HG02840 (cell line): ENCODE data around the gene USP22.

Experiments used
- ATAC-seq: cut with Tn5 transposase; IDR thresholded peaks from one replicate; pipeline ENCODE4 v1.9.1; 2021; ENCODE audit warnings: mild to moderate bottlenecking, moderate library complexity, moderate number of reproducible peaks; ENCODE audit not compliant: unreplicated experiment, low FRiP score

The USP22 gene

DNA sequence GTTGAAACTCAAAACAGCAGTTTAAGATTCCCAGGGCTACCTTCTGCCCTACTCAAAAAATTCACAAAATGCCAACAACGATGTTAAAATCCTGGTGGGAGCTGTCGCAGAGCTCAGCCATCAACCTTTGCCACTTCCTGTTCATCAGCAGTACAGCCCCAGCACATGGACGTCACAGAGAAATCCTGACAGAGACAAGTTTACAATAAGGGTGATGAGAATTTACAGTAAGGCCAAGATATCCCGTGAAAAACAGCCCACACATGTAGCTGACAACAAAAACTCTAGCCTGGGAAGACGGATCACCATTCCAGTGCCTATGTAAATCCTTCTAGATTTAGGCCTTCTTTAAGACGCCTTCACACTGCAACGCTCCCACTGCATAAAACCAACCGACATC lies 18.8 kb downstream of the USP22 start:
- no peak for ATAC-seq

DNA sequence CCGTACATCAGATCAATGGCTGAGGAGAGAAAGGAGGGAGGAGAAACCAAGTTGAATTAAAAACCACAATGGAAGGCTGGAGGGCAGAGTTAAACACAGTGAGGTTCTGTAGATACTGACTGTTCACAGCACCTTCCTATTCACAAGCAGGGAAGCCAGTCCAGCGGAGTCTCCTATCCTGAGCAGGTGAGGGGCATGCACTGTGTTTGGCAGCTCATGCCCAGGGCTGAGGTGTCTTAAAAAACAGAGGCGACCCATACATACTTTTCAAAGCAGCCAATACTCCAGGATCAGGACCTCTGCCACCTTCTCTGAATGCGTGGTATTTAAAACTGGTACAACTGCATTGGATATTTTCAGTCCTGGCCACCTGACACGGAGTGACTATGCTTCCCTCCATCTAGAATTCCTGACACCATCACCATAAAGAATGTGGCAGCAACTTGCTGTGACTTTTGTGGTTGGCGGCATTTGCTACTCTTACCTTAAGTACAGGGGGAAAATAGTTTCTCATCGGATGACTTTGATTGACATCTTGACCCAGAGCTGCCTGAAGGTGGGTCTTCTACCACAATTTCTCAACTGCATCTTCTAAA lies 21.5 kb downstream of the USP22 start:
- ATAC-seq = no peak

DNA sequence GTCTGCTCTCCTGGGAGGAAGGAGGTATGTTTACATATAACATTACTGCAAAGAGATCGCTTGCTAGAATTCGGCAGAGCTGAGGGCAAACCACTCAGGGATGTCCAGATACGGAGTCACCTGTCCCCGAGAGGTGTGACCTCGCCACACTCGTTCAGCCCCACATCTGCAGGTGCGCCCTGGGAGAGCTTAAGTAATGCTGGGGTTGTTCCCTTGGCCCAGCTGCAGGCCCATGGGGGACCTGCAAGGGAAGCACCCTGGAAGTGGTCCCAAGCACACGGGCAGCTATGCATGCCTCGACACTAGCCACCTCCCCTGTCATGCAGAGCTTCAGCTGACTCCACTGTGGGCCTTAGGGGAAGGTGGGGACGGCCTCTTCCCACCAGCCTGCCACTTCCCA lies 22.2 kb downstream of the USP22 start:
- ATAC-seq = no peak

DNA sequence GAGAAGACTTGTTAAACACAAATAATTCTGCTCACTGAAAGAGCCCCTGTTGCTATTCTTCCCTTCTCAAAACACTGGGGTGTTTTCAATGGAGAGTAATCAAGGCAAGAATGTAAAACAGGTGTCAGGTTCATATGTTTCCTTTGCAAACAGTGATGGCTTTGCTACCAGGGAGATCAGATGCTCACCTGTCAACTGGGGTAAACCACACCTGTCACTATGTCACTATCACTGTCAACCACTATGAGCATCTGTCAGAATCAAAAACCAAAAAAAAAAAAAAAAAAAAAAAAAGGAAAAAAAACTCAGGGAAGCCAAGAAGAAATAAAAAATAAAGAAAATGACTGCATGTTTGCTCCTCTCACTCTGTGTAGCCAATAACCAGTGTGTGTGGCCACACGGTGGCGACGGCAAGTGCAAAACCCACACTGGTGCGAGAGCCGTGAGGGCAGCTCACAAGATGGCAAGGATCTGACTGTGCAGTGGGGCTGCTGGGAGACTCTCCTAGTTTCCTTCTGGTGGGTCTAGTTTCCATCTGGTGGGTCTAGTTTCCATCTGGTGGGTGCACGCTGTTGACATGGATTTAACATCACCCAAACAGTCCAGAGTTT lies 22.7 kb downstream of the USP22 start:
- no peak for ATAC-seq

DNA sequence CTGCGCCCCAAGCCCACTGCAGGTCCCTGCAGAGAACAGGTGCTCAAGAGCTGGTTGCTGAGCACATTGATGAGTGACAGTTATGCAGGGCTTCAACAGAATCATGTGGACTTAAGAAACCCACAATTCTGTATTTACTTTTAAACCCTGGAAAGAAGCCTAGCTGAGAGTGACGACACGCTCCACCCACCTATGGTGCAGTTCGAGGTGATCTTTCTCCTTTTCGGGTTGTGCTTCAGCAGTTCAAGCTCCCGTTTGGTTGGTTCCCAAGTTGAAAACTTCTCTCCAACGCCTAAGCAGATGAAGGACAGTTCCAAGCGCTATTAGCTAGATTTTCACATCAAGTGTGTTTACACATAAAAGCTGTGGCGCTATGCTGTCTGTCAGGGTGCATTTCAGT lies 23.9 kb downstream of the USP22 start:
- ATAC-seq = no peak

DNA sequence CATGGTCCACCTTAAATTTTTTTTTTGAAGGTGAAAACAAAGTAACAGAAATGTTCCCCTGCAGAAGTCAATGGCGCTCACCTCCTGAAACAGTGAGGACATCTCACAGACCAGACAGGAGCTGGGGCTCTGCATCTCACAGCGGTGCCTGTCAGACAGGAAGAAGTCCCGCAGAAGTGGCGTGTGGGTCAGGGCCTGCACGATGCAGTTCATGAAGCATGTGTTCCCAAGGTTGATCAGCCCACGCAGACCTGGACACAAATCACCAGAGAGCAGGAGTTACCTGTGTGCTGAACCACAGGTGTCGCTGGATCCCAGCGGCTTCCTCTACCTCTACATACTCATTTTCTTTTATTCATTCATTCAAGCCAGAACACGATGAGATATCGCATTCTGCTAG lies 24.9 kb downstream of the USP22 start:
- ATAC-seq = no peak

DNA sequence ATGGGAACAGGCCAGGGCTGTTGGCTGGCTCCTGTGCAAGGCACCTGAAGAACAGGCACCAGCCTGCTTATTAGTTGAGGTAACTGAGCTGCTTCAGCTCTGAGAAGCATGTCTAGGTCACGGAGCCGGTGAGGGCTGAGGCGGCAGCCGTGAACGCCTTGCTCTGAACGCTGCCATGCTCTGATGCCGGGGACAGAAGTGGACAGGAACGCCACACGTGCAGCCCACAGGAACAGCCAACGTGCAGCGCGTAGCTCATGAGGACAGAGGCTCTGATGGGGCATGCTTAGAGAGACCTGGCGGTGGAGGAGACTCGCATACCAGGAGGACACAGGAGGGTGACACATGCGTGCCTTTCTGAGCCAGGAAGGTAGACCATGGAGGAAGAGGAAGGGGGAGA lies 25.6 kb downstream of the USP22 start:
- ATAC-seq = no peak

DNA sequence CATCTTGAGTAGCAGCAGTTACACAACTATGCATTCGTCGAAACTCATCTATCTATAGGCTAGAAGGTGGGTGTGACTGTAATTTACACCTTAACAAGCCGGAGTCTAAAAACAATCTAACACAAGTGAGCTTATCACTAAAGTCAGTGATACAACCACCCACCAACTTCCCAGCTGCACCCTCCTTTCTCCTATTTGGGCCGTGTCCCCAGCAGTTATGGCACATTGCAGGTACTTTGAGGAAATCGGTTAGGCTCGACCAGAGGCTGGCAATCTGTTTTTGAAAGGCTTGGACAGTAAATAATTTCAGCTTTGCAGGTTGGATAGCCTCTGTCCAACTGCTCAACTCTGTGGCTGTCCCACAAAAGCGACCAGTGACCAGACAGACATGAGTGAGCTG lies 26.0 kb downstream of the USP22 start:
- no peak for ATAC-seq

DNA sequence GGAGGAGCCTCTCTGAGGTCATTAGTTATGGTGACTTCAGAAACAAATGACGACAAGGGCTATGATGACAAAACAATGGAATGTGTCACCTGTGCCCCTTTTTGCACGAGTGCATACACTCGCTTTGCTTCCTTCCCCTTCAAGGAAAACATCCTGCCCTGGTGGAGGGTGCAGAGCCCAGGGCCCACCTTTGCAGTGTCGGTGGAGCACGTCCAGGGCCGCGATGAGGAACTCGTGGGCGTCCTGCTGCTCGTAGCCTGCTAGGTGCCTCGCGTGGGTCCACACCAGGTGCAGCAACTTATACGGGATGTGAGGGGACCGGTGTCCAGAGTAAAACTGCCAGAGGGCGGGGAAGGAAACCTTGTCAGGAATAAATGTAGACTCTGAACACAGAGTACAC lies 27.2 kb downstream of the USP22 start:
- no peak for ATAC-seq

DNA sequence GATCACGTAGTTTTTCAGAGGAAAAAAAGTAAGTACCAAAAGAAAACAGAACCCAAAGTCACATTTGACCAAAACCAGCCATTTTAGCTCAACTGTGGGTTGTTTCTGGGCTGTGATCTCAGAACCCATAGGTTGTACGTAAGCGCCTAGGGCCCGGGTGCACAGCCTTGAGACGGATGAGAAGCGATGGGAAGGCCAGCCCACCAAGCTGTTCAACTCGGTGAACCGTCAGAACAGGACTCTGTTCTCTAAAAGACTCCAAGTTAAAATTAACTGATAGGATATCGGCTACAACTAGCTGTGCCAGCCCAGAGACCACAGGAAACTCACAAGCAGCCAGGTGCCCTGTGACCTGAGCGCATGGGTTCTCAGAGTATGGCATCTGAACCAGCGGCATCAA lies 28.3 kb downstream of the USP22 start:
- ATAC-seq = no peak

DNA sequence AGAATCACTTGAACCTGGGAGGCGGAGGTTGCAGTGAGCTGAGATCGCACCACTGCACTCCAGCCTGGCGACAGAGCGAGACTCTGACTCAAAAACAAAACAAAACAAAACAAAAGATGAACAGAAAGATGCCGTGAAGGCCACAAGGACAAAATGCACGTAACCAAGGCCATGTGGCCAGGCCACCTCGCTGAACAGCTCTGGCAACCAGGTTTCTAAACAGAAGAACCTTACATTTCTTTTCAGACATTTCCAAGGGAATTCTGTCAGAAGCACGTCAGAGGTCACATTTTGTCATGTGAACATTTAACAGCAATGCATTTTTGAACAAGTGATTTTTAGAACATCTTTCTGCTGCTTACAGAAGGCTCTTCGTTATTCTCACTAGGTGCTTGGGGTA lies 28.8 kb downstream of the USP22 start:
- ATAC-seq = no peak

DNA sequence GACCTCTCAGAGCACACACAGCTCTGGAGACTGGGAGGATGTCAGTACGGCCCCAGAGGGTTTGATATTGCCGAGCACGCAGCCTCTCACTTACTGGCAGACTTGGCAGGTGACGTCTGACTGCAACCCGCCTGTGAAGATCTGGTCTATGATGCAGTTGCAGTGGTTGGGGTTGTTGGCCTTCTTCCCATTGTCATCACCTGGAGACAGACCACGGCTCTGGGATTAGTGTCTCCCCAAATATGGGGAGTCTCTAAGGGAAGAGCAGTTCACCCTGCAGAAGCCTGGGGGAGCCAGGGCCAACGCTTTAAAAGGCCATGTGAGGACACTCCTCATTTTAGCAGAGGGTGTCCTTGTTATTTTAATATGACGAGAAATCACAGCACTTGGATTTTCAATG lies 30.1 kb downstream of the USP22 start:
- ATAC-seq = no peak

DNA sequence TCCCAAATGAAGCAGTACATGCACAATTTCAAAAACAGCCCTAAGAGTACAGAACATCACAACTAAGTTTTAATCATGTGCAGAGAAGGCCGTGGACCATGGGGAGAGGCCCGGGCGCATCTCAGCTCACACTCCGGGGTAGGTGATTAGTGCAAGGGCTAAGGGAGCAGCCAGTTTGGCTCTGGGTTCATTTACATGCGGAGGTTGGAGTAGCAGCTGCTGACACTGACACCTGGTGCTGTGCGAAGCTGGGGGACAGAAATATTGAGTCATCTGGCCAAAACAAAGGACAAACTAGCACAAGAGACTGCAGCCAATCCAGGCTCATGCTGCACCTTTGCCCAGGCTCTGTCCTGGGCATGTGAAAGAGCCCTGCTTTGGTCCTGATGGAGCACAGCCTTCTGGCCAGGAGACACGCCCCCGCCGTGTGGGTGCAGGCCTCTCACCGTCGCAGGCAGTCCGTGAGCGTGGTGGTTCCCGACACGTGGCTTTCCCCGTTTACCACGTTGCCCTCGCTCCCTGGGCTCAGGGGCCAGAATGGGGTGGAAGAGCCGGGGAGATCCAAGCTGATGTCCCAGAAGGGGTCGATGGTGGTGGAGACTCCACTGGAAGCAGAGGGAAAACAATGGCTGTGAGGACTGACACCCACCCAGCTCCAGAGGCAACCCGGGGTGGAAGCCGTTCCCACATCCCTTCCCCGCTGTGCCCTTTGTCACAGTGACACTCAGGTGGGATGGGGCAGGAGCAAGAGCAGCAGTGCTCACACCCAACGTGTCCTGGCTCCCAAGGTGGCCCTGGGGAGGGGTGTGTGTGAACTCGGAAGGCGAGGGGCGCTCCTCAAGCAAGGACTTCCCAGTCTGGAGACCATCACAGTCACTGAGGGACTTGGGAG lies 31.9 kb downstream of the USP22 start:
- ATAC-seq = no peak

DNA sequence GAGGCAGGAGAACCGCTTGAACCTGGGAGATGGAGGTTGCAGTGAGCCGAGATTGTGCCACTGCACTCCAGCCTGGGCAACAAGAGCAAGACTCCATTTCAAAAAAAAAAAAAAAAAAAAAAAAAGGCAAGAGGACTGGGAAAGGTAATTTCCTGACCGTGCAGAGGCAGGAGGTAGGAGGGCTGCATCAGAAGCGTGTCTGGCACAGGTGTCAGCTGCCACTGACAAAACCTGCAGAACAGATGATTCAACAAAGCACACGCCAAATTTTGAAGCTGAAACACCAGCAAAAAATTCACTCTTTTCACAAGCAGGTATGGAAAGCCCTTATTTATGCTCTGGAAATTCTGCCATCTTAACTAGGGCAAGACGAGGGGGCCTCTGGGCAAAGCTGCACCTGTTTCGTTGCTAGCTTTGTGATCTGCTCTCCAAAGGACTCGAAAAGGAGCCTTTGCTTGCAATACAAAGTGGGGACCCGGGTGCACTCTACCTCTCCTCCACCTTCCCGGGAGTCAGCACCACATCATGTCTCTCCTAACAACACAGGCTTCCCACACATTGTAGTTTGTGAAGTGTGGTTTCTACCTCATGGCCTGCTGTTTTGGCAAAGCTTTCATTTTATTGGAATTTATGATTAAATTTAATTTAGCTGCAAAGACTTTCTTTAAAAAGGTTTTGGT lies 33.7 kb downstream of the USP22 start:
- no peak for ATAC-seq

DNA sequence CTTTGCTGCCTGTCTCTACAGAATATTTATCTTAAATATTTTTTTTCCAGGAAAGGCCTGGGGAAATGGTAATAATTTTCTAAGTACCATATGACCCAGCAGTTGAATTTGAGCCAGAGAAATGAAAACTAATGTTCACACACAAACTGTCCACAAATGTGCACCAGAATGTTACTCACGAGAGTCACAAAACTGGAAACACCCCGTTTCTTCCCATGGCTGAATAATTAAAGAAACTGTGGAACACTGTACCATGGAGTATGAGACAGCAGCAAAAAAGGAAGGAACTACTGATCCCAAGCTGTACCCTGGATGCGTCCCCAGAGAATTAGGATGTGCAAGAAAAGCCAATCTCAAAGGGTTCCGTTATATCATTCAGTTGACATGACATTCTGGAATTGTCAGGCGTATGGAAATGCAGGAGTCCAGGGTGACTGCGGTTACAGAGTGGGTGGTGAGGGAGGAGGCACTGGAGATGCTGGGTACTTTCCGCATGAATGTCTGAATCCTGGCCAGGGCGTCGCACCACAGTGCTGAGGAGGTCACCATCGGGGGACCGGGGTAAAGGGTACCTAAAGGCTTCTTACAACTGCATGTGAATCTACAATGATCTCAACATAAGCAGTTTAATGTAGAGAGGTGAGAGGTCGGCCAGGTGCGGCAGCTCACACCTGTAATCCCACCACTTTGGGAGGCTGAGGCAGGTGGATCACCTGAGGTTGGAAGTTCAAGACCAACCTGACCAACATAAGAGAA lies 34.5 kb downstream of the USP22 start:
- ATAC-seq = no peak

DNA sequence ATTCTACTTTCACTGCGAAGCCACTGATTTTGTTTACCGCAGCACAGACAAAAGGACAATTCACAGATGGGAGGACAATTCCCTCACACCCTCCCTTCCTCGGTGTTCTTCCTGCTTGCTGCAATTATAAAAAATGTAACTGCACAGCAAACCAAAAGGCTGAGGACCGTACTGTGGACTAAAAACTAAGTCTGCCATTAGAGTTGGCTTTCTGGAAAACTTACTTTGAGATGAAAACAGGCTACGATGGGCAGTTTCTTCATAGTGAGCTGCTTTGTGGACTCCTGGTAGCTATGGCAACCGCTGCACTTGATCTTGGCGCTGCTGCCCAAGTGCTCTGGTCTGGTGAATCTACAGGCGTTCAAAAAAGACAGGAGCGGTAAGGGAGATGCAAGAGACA lies 35.2 kb downstream of the USP22 start:
- ATAC-seq = no peak

DNA sequence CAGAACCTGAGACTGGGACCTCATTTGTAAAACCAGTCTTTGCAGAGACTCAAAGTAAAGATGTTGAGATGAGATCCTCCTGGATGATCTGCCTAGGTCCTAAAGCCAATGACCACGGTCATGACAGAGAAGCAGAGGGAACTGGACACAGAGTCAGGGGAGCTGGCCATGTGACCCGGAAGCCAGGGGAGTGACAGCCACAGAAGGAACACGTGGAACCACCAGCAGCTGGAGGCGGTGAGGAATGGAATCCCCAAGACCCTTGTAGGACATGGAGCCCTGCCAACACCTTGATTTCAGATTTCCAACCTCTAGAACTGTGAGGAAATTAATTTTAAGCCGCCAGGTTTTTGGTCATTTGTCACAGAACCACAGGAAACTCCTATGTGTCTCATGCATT lies 37.0 kb downstream of the USP22 start:
- ATAC-seq = no peak

DNA sequence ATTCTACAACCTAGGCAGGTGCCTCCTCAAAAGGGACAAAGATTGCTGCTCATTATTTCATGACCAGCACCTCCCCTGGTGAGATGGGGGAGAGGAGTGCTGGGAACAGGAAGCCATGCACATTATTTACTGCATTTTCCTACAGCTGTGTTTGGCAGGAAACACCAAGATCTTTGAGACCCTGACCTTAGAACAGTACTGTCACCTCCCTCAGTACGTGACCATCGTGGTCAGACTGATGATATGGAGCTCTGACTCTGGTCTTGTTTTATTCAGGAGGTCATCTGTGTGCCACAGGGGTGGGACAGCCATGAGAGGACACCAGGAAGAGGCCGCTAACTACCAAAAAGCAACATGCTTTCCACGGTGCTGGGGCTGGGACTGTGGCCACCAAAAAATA lies 37.4 kb downstream of the USP22 start:
- ATAC-seq = no peak

DNA sequence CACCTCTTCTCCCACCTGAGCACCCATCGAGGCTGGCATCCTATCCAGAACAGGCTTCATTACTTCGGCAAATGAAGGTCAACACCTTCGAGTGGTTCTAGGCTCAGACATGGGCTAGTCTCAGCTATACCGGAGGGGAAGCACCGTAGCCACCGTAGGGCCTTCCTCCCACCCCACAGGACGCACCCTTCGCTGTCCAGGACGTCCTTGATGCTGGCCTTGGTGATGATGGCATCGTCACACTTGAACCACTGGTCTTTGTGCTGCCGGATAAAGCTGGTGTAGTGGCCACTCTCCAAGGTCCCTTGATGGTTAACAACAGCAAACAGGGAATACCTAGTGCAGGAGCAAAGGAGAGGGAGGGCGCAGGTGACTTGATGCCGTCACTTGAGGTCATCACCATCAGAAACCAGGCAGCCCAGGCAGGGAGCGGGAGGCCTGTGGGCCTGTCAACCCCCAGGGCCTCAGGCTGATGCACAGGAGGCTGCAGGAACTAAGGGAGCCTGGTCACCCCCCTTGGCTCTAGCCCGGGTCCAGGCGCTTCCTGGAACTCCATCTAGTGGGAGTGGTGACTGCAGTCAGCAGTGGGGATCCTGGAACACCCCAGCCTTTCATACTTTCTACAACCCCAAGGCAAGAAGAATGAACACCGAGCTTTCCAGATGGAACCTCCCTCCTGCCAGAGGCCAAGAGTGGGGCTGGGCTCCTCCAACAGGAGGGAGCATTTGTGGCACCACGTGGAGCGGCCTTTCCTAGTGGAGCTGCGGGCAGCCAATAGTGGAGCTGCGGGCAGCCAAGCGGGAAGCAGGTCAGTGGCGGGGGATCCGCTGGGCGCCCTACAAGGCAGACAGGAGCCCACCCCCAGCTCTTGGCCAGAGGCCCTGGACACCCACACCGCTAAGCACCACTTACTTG lies 38.5 kb downstream of the USP22 start:
- ATAC-seq = no peak
